ENCODE results near the gene TBC1D24.

DNA sequence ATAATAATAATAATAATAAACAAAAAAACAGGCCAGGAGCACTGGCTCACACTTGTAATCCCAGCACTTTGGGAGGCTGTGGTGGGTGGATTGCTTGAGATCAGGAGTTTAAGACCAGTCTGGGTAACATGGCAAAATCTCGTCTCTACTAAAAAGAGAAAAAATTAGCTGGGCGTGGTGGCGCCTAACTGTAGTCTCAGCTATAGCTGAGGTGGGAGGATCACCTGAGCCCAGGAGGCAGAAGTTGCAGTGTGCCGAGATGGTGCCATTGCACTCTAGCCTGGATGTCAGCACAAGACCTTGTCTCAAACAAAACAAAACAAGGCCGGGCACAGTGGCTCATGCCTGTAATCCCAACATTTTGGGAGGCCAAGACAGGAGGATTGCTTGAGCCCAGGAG lies 20.1 kb downstream of the TBC1D24 start:
- TF ChIP-seq CTCF (IDR thresholded peaks at IDR 0.05) (no peak), POLR2A (IDR thresholded peaks at IDR 0.05) (no peak)

All from heart left ventricle (tissue), 13 donors.